Common myeloid progenitor, CD34-positive (primary cell): Measurements from ENCODE around the gene PTX4.

Experiments
- CTCF ChIA-PET: fragments of 350-600 bp; sonication (Branson Sonifier 250); formaldehyde crosslinking; loops from one replicate; lab custom pipeline; 2021; ENCODE audit warnings: antibody characterized with exemption; lab: Charles Lee
- POLR2A ChIA-PET: fragments of 350-600 bp; sonication (Branson Sonifier 250); formaldehyde crosslinking; loops from one replicate; lab custom pipeline; 2021; ENCODE audit warnings: antibody characterized with exemption; lab: Charles Lee
- DNase-seq, 3 donors: peaks; one replicate each; pipeline versions ENCODE4 v3.0.0 to v3.0.0-alpha.2; 2013
- H3K27ac ChIP-seq, 2 experiments: 1 replicate in 1 of 2; 2 replicates in 1 of 2; pipeline ENCODE4 v1.7.0; 2013; ENCODE audit warnings: inconsistent platforms in 2 of 2, low read length in 2 of 2, mild to moderate bottlenecking in 2 of 2, low read depth in 1 of 2, moderate library complexity in 1 of 2; ENCODE audit not compliant: severe bottlenecking in 2 of 2, insufficient read depth in 1 of 2, poor library complexity in 1 of 2
- H3K27me3 ChIP-seq, 5 experiments: replicated peaks in 2 of 5; 1 replicate in 3 of 5; 2 replicates in 2 of 5; pipeline versions ENCODE4 v1.6.1 to v1.7.0; 2013; ENCODE audit warnings: low read length in 4 of 5, mild to moderate bottlenecking in 2 of 5, moderate library complexity in 2 of 5, inconsistent platforms in 1 of 5; ENCODE audit not compliant: insufficient read depth in 5 of 5, control insufficient read depth in 4 of 5
- H3K36me3 ChIP-seq, 4 experiments: 1 replicate in 2 of 4; 2 replicates in 2 of 4; pipeline versions ENCODE4 v1.6.1 to v1.7.0; 2013; ENCODE audit warnings: low read length in 3 of 4, control low read depth in 1 of 4, mild to moderate bottlenecking in 1 of 4; ENCODE audit not compliant: control insufficient read depth in 4 of 4, insufficient read depth in 4 of 4
- H3K4me1 ChIP-seq, 4 experiments: 1 replicate in 3 of 4; 2 replicates in 1 of 4; pipeline versions ENCODE4 v1.6.1 to v1.7.1; 2013; ENCODE audit warnings: low read length in 3 of 4, mild to moderate bottlenecking in 3 of 4, control low read depth in 1 of 4, inconsistent platforms in 1 of 4, moderate library complexity in 1 of 4; ENCODE audit not compliant: control insufficient read depth in 4 of 4, insufficient read depth in 4 of 4; ENCODE audit errors: control extremely low read depth in 1 of 4
- H3K4me3 ChIP-seq, 7 experiments: 1 replicate in 4 of 7; 2 replicates in 3 of 7; pipeline versions ENCODE4 v1.5.1 to v1.7.0; 2013; ENCODE audit warnings: mild to moderate bottlenecking in 7 of 7, low read length in 6 of 7, moderate library complexity in 6 of 7, inconsistent platforms in 2 of 7, low read depth in 2 of 7, control low read depth in 1 of 7; ENCODE audit not compliant: insufficient read depth in 4 of 7, control insufficient read depth in 1 of 7; ENCODE audit errors: extremely low read depth in 1 of 7
- H3K9me3 ChIP-seq, 5 experiments: 1 replicate in 4 of 5; 2 replicates in 1 of 5; pipeline versions ENCODE4 v1.6.1 to v1.7.1; 2013; ENCODE audit warnings: low read length in 4 of 5, mild to moderate bottlenecking in 2 of 5, inconsistent platforms in 1 of 5, low read depth in 1 of 5, moderate library complexity in 1 of 5; ENCODE audit not compliant: control insufficient read depth in 4 of 5, insufficient read depth in 2 of 5; ENCODE audit errors: control extremely low read depth in 1 of 5
- WGBS: methylation state at CpG from one replicate; pipeline ENCODE4 v1.1.5; 2013; ENCODE audit not compliant: insufficient coverage; 5-methylcytosine and 5-hydroxymethylcytosine counted together

Gene PTX4

GRCh38 chr16:1448536-1449116 lies 40.1 kb downstream of the PTX4 start:
- no peaks in the 10 kb centered on the region for H3K9me3 ChIP-seq
- ChIA-PET CTCF (no interaction called here), POLR2A (no interaction called here)
- no peak for DNase-seq
- peaks cover 0 to 1% (median 0%) of the 10 kb centered on the region in 4 experiments for H3K4me1 ChIP-seq
- H3K27me3 ChIP-seq = no peaks in the 10 kb centered on the region
- no peak overlapping the region for H3K4me3 ChIP-seq
- H3K36me3 ChIP-seq = peaks cover 4 to 81% (median 57%) of the 10 kb centered on the region in 4 experiments
- WGBS = 95% methylated on average over 23 of the region's 30 CpGs
- no peak overlapping the region for H3K27ac ChIP-seq

DNA sequence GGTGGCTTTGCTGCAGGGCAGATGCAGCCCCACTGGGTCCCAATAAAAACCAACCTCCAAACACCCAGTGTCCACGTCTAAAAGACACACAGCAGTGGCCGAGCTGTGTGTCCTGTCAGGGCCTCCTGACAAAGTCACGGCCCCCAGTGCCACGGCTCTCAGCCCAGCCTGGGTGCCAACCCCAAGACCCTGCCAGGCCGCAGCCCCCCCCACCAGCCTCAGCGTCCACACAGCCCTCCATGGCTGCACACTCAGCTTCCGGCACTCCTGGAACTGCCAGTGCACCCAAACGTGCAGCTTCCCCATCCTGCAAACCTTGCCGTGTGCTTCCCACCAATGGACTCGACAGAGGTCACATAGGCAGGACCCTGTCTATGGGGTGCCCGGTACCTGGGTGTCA lies 40.8 kb downstream of the PTX4 start:
- ChIA-PET CTCF (no interaction called here), POLR2A (no interaction called here)
- 99% methylated on average over 11 of the region's 11 CpGs for WGBS
- Histone ChIP-seq H3K27ac (no peak overlapping the region), H3K9me3 (no peaks in the 10 kb centered on the region), H3K27me3 (no peaks in the 10 kb centered on the region), H3K4me1 (no peaks in the 10 kb centered on the region), H3K36me3 (peaks cover 4 to 76% (median 52%) of the 10 kb centered on the region in 4 experiments), H3K4me3 (no peak overlapping the region)
- no peak for DNase-seq

- Histone ChIP-seq H3K4me1 (no peaks in the 10 kb centered on the region), H3K9me3 (no peaks in the 10 kb centered on the region), H3K4me3 (no peak overlapping the region), H3K27me3 (no peaks in the 10 kb centered on the region), H3K36me3 (peaks cover under 1 to 62% (median 44%) of the 10 kb centered on the region in 4 experiments), H3K27ac (no peak overlapping the region)
- DNase-seq = no peak
- 97% methylated on average over 37 of the region's 41 CpGs for WGBS
- ChIA-PET CTCF (interaction anchor here (1.2 kb wide), 1 partner anchor 15 kb away, joined by 3 read pairs; no protein-coding TSS in a partner anchor), POLR2A (interaction anchor here (0.6 kb wide), 1 partner anchor 130 kb away, joined by 5 read pairs; no protein-coding TSS in a partner anchor)
Observed at GRCh38 chr16:1446296-1447080, 42.3 kb downstream of the PTX4 start.

DNA sequence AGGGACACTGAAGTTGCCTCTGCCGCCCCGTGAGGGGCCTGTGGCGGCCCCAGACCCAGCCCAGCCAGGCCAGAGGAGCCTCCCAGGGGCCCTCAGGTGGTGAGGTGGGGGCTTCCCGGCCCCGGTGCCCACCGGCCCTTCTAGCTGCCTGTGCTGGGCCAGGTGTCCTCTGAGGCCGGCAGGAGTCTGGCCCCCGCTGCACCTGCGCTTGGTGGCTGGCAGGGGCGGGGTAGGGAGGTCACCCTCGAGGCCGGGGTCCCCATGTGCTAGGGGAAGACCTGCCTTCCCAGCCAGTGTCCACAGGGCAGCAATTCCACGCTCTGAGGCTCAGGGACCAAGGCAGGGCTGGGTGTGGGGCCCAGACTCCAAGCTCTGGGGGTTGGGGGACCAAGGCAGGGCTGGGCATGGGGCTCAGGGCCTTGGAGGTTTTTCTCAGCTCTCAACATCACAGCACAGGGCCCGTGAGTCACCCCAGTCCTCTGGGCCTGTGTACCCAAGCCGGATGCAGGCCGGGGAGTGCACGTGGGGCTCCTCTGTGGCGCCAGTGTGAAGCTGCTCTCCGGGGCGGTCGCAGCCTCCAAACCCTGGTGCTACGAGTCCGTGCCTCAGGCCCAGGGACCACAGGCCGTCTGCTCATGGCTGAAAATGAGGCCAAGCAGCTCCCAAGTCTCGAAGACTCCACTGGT lies 43.1 kb downstream of the PTX4 start:
- WGBS = 97% methylated on average over 20 of the region's 25 CpGs
- ChIA-PET POLR2A (no interaction called here), CTCF (no interaction called here)
- no peaks in the 10 kb centered on the region for H3K27me3 ChIP-seq
- no peaks in the 10 kb centered on the region for H3K4me1 ChIP-seq
- H3K27ac ChIP-seq = no peak overlapping the region
- H3K4me3 ChIP-seq = no peak overlapping the region
- no peak for DNase-seq
- H3K9me3 ChIP-seq = no peaks in the 10 kb centered on the region
- H3K36me3 ChIP-seq = peaks cover 2 to 54% (median 38%) of the 10 kb centered on the region in 4 experiments

DNA sequence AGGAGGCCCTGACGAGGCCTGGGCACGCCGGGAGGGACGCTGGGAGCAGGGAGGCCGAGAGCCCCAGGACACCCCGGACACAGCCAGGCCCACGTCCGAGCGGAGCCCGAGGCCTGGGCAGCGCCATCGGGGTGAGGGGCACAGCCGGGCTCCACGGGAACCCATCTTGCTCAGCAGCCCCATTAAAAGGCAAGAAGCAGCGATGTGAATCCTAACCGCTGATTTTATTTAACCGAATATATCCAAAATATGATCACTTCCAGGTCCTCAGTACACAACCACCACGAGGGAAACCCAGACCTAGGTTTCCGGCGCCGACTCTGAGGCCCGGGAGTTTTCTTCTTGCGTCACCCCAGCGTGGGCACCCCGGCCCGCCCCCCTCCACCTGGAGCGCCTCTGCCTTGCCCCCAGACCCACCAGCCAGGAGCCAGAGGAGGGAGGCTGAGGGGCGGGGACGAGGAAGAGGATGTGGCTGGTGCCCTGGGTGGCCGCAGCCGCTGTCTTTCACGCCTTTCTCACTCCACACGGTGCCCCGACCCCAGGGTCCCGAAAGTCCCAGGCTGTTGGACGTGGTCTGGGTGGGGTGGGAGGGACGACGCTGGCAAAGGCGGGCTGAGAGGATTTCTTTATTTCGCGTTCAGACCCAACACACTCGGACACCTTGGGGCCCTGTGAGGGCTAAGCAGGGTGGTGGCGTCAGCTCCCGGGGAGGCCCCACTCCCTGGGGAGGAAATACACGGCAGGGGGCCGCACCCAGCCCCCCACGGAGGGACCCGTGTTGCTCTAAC lies 43.8 kb downstream of the PTX4 start:
- CTCF ChIA-PET = interaction anchor here (1.0 kb wide), 1 partner anchor 16 kb away, joined by 4 read pairs; no protein-coding TSS in a partner anchor
- Histone ChIP-seq H3K9me3 (no peaks in the 10 kb centered on the region), H3K27me3 (no peaks in the 10 kb centered on the region), H3K4me3 (no peak overlapping the region), H3K4me1 (no peaks in the 10 kb centered on the region), H3K36me3 (peaks cover 2 to 47% (median 32%) of the 10 kb centered on the region in 4 experiments), H3K27ac (no peak overlapping the region)
- POLR2A ChIA-PET = no interaction called here
- DNase-seq = no peak
- 90% methylated on average over 38 of the region's 48 CpGs for WGBS

DNA sequence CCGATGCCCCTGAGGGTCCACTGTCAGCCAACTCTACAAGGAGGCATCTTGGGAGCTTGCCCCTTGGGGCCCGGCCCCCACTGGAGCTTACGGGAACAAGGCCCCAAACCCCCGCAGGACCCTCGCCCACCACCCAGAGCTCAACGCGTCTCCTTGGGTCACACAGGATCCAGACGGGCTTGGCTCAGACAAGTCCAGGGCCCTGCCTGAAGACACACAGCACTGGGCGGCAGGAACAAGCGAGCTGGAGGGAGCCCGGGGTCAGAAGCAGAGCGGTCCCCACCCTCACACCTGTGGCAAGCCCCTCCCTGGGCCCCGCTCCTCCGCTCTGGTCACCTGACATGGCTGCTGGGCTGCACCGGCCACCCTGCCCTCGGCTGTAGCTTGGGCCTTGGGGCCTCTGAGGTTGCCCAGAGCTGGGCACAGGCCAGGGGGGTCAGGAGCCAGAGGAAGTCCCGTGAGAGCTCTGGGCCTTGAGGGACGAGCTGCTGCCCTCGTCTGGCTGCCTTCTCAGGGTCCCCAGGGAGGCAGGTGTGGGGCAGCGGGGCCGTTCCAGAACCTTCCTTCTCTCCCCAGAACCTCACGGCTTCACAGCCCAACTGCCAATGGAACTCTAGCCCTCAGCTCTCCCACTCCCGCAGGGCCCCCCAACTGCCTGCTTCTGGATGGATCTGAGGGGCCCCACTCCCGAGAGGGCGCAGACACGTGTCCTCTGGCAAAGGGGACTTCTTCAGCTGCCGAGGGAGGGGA lies 44.6 kb downstream of the PTX4 start, which contains the start of gene CCDC154:
TSS of gene CCDC154 (minus strand) at position 577 of the 750 bp plus-strand sequence. CDS start at position 343, 234 bp downstream.
- H3K27me3 ChIP-seq = no peaks in the 10 kb centered on the region
- WGBS = 92% methylated on average over 19 of the region's 27 CpGs
- H3K27ac ChIP-seq = no peak within 1 kb of the TSS
- no peak within 1 kb of the TSS for H3K4me3 ChIP-seq
- ChIA-PET POLR2A (no interaction called here), CTCF (interaction anchor here (1.0 kb wide), 1 partner anchor 16 kb away, joined by 4 read pairs; no protein-coding TSS in a partner anchor)
- no peak for DNase-seq
- no peaks in the 10 kb centered on the region for H3K4me1 ChIP-seq
- H3K36me3 ChIP-seq = peaks cover 2 to 39% (median 28%) of the 10 kb centered on the region in 4 experiments
- H3K9me3 ChIP-seq = no peaks in the 10 kb centered on the region
